HL-60 (cell line): ENCODE measurements around the gene MPST.

Experiments
- DNase-seq, 2 experiments: peaks; one replicate each; pipeline ENCODE4 v3.0.0-alpha.2; 2010 to 2020; ENCODE audit warnings: low read depth in 1 of 2, low spot score in 1 of 2
- H3K27ac ChIP-seq: fragments of 250-450 bp; sonication (Bioruptor Pico); replicated peaks from 2 replicates; pipeline ENCODE4 v1.5.1; 2020; ENCODE audit warnings: mild to moderate bottlenecking, moderate library complexity
- H3K27me3 ChIP-seq: fragments of 250-450 bp; sonication (Bioruptor Pico); 2 replicates; pipeline ENCODE4 v1.5.1; 2021; ENCODE audit warnings: mild to moderate bottlenecking, moderate library complexity; ENCODE audit not compliant: insufficient read depth, poor library complexity, severe bottlenecking
- H3K4me3 ChIP-seq: replicated peaks from 2 replicates; pipeline ENCODE4 v1.5.1; 2011; ENCODE audit warnings: mild to moderate bottlenecking, control low read depth, low read length; ENCODE audit not compliant: insufficient read depth
- CTCF ChIP-seq: IDR thresholded peaks from one replicate; pipeline ENCODE4 v1.5.1; 2011; ENCODE audit warnings: low read length, control low read depth, inconsistent platforms; ENCODE audit not compliant: insufficient read depth
- GABPA ChIP-seq: IDR thresholded peaks from 2 replicates; pipeline ENCODE4 v1.6.1; 2012; ENCODE audit warnings: low read depth
- POLR2AphosphoS5 ChIP-seq: IDR thresholded peaks from 2 replicates; pipeline ENCODE4 v1.6.1; 2012; ENCODE audit warnings: low read depth
- SPI1 ChIP-seq: IDR thresholded peaks from 2 replicates; pipeline ENCODE4 v1.6.1; 2012; ENCODE audit warnings: low read depth, mild to moderate bottlenecking, borderline replicate concordance
- TF ChIP-seq, protein P1 (sequence below): IDR thresholded peaks from 2 replicates; pipeline ENCODE4 v1.6.1; 2012; ENCODE audit warnings: low read depth; ENCODE audit not compliant: insufficient replicate concordance

The MPST gene

GRCh38 chr22:37032134-37032534 is 12.6 kb downstream of the MPST start:
- H3K27me3 ChIP-seq = no peaks in the 10 kb centered on the region
- no peak overlapping the region for H3K4me3 ChIP-seq
- TF ChIP-seq CTCF = no peak
- no peak for TF ChIP-seq POLR2AphosphoS5
- no peak for TF ChIP-seq GABPA
- TF ChIP-seq SPI1 = no peak
- TF ChIP-seq, protein P1, sequence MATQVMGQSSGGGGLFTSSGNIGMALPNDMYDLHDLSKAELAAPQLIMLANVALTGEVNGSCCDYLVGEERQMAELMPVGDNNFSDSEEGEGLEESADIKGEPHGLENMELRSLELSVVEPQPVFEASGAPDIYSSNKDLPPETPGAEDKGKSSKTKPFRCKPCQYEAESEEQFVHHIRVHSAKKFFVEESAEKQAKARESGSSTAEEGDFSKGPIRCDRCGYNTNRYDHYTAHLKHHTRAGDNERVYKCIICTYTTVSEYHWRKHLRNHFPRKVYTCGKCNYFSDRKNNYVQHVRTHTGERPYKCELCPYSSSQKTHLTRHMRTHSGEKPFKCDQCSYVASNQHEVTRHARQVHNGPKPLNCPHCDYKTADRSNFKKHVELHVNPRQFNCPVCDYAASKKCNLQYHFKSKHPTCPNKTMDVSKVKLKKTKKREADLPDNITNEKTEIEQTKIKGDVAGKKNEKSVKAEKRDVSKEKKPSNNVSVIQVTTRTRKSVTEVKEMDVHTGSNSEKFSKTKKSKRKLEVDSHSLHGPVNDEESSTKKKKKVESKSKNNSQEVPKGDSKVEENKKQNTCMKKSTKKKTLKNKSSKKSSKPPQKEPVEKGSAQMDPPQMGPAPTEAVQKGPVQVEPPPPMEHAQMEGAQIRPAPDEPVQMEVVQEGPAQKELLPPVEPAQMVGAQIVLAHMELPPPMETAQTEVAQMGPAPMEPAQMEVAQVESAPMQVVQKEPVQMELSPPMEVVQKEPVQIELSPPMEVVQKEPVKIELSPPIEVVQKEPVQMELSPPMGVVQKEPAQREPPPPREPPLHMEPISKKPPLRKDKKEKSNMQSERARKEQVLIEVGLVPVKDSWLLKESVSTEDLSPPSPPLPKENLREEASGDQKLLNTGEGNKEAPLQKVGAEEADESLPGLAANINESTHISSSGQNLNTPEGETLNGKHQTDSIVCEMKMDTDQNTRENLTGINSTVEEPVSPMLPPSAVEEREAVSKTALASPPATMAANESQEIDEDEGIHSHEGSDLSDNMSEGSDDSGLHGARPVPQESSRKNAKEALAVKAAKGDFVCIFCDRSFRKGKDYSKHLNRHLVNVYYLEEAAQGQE = no peak
- no peak for DNase-seq
- peak overlapping the region; percentile 47 for H3K27ac ChIP-seq

DNA sequence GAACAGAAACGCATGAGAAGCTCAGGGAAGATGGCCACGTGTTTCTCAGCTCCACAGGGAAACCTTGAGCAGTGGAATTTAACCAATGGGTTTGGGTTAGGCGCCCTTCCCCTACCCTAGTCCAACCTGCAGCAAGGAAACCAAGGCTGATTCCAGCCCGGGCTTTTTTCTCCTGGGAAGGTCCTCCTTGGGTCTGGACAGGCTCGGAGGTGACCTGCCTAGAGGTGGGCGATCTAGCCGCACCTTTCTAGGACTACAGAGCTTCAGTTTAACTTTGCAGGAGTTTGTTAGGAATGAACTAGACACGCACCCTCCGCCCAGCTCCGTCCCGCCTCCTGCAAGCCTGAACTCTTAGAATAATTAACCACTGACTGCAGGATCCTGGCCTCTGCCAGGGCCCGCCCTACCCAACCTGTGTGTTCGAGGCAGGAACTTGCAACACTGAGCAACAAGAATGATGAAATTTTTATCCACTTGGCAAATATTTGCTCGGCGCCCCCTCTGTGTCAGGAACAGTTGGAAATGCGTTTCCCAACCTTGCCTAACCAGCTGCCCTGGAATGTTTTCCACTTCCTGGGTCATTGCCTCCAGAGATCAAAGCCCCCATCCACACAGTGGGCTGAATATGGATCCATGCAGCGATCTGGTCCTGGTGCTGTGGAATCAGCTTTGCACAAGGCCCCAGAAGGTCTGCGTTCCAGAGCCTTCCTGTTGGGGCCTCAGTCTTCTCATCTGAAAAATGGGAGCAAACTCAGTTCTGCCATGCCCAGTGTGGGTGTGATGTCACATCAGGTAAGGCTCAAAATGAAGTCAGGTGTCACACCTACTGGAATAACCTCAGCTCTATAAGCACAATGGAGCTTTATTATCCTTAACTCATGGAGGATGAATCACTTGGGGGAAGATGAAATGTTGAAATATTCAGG is 13.3 kb downstream of the MPST start:
- Histone ChIP-seq H3K27me3 (no peaks in the 10 kb centered on the region), H3K27ac (peak overlapping the region; percentile 47), H3K4me3 (no peak overlapping the region)
- TF ChIP-seq SPI1 (no peak), GABPA (0 out of 2 replicates have a peak, but pooled peaks have one; percentile 22), POLR2AphosphoS5 (0 out of 2 replicates have a peak, but pooled peaks have one; percentile 37), CTCF (no peak)
- TF ChIP-seq, protein P1 = no peak
- DNase-seq = peak; percentile 91 to 96

- H3K4me3 ChIP-seq = no peak overlapping the region
- TF ChIP-seq GABPA = no peak
- no peak for TF ChIP-seq SPI1
- TF ChIP-seq POLR2AphosphoS5 = no peak
- no peak for TF ChIP-seq CTCF
- TF ChIP-seq, protein P1 = no peak
- peak overlapping the region; percentile 47 for H3K27ac ChIP-seq
- H3K27me3 ChIP-seq = no peaks in the 10 kb centered on the region
- DNase-seq = no peak
These were observed 14.3 kb downstream of the MPST start for GRCh38 chr22:37033605-37034430.
